CD14-positive monocyte (primary cell): ENCODE measurements around the gene SIDT1. TPM values are rescaled to one million over a fixed set of nuclear protein-coding genes. Genes with fewer than 3 reads are reported as not detected.

Source experiments
- DNase-seq, 3 donors: peaks; one replicate each; pipeline ENCODE4 v3.0.0-alpha.2; 2011 to 2022
- H2AFZ ChIP-seq: 2 replicates; pipeline ENCODE4 v1.6.0; 2012; ENCODE audit warnings: mild to moderate bottlenecking, low read depth, low read length, inconsistent platforms; ENCODE audit not compliant: insufficient read depth, poor library complexity, severe bottlenecking
- H3K27ac ChIP-seq, 2 donors: 1 replicate in 1 of 2; 2 replicates in 1 of 2; pipeline ENCODE4 v1.5.1; 2012 to 2013; ENCODE audit warnings: low read length in 2 of 2, control low read depth in 1 of 2, inconsistent platforms in 1 of 2, low read depth in 1 of 2, mild to moderate bottlenecking in 1 of 2
- H3K27me3 ChIP-seq, 2 donors: one replicate each; pipeline versions ENCODE4 v1.6.0 to v1.6.1; 2011 to 2013; ENCODE audit warnings: low read length in 2 of 2; ENCODE audit not compliant: control insufficient read depth in 2 of 2, insufficient read depth in 2 of 2
- H3K36me3 ChIP-seq, 2 donors: replicated peaks in 1 of 2; 1 replicate in 1 of 2; 2 replicates in 1 of 2; pipeline versions ENCODE4 v1.5.1 to v1.6.1; 2012 to 2013; ENCODE audit warnings: low read length in 2 of 2, control low read depth in 1 of 2, inconsistent platforms in 1 of 2, mild to moderate bottlenecking in 1 of 2; ENCODE audit not compliant: insufficient read depth in 2 of 2, control insufficient read depth in 1 of 2
- H3K4me1 ChIP-seq, 2 donors: 1 replicate in 1 of 2; 2 replicates in 1 of 2; pipeline versions ENCODE4 v1.5.1 to v1.6.1; 2012 to 2013; ENCODE audit warnings: low read length in 2 of 2, control low read depth in 1 of 2, inconsistent platforms in 1 of 2, mild to moderate bottlenecking in 1 of 2, moderate library complexity in 1 of 2; ENCODE audit not compliant: insufficient read depth in 2 of 2, control insufficient read depth in 1 of 2
- H3K4me2 ChIP-seq: replicated peaks from 2 replicates; pipeline ENCODE3; 2012; ENCODE audit warnings: low read length, moderate library complexity, mild to moderate bottlenecking; ENCODE audit not compliant: poor library complexity, severe bottlenecking; ENCODE audit errors: extremely low read depth
- H3K4me3 ChIP-seq, 3 experiments: fragments of 200-600 bp in 1 of 3; sonication (generic) in 1 of 3; replicated peaks in 1 of 3; 1 replicate in 2 of 3; 2 replicates in 1 of 3; pipeline ENCODE4 v1.5.1; 2011 to 2013; ENCODE audit warnings: low read length in 3 of 3, mild to moderate bottlenecking in 3 of 3, control low read depth in 2 of 3, low read depth in 2 of 3, inconsistent platforms in 1 of 3, moderate library complexity in 1 of 3
- H3K79me2 ChIP-seq: 2 replicates; pipeline ENCODE4 v1.6.0; 2012; ENCODE audit warnings: mild to moderate bottlenecking, control low read depth, inconsistent platforms, low read length, moderate library complexity; ENCODE audit not compliant: insufficient read depth
- H3K9ac ChIP-seq: 2 replicates; pipeline ENCODE4 v1.6.0; 2017; ENCODE audit warnings: low read length, mild to moderate bottlenecking; ENCODE audit not compliant: insufficient read depth, poor library complexity, severe bottlenecking
- H3K9me3 ChIP-seq, 2 donors: replicated peaks in 1 of 2; 1 replicate in 1 of 2; 2 replicates in 1 of 2; pipeline versions ENCODE4 v1.5.1 to v1.6.1; 2012 to 2013; ENCODE audit warnings: low read length in 2 of 2, control low read depth in 1 of 2; ENCODE audit not compliant: control insufficient read depth in 1 of 2, insufficient read depth in 1 of 2
- H4K20me1 ChIP-seq: 2 replicates; pipeline ENCODE4 v1.6.0; 2012; ENCODE audit warnings: mild to moderate bottlenecking, low read length, control low read depth, moderate library complexity; ENCODE audit not compliant: insufficient read depth
- H3K27ac Mint-ChIP-seq, 7 donors: one replicate each; pipeline ENCODE4 v1.8.0; 2020; ENCODE audit warnings: mild to moderate bottlenecking in 7 of 7, mixed read lengths in 7 of 7, moderate library complexity in 6 of 7, inconsistent platforms in 2 of 7
- H3K27me3 Mint-ChIP-seq, 3 donors: one replicate each; pipeline ENCODE4 v1.8.0; 2021 to 2022; ENCODE audit warnings: low read depth in 3 of 3, mild to moderate bottlenecking in 3 of 3, mixed read lengths in 3 of 3, moderate library complexity in 3 of 3, inconsistent platforms in 1 of 3
- H3K36me3 Mint-ChIP-seq, 2 donors: one replicate each; pipeline ENCODE4 v1.8.0; 2020; ENCODE audit warnings: mixed read lengths in 2 of 2, inconsistent platforms in 1 of 2, mild to moderate bottlenecking in 1 of 2
- H3K4me1 Mint-ChIP-seq: one replicate; pipeline ENCODE4 v1.8.0; 2020; ENCODE audit warnings: mild to moderate bottlenecking, mixed read lengths
- H3K4me3 Mint-ChIP-seq, 2 donors: one replicate each; pipeline ENCODE4 v1.8.0; 2020; ENCODE audit warnings: mild to moderate bottlenecking in 2 of 2, mixed read lengths in 2 of 2, moderate library complexity in 1 of 2
- H3K9me3 Mint-ChIP-seq, 7 donors: one replicate each; pipeline ENCODE4 v1.8.0; 2020 to 2022; ENCODE audit warnings: mixed read lengths in 7 of 7, mild to moderate bottlenecking in 6 of 7, moderate library complexity in 6 of 7, inconsistent platforms in 2 of 7
- CTCF ChIP-seq: fragments of 200-600 bp; IDR thresholded peaks from one replicate; pipeline ENCODE4 v1.8.0; 2022; ENCODE audit warnings: antibody characterized with exemption, mild to moderate bottlenecking
- WGBS: methylation state at CpG from one replicate; pipeline ENCODE4 v1.1.5; 2013; ENCODE audit warnings: missing lambda C conversion rate; ENCODE audit not compliant: insufficient coverage; 5-methylcytosine and 5-hydroxymethylcytosine counted together
- intact Hi-C, 2 donors: fragments of 100-400 bp; cut with micrococcal nuclease; formaldehyde crosslinking; loops; one replicate each; pipeline versions ENCODE4 v1.15.0 to v1.15.1; 2023
- polyA minus RNA-seq: library from RNA; depleted of rRNA, polyadenylated mRNA; stranded (reverse); fragments of >200 nt; gene quantifications from 2 replicates; pipeline ENCODE4 v1.2.3, GENCODE V29; 2012
- polyA plus RNA-seq, 3 donors: library from polyadenylated mRNA; depleted of rRNA in 1 of 3; unstranded in 2 of 3; stranded (reverse) in 1 of 3; fragments of 300-500 nt in 2 of 3; fragments of >200 nt in 1 of 3; fragmentation: Illumina TruSeq in 2 of 3; gene quantifications; 1 replicate in 2 of 3; 2 replicates in 1 of 3; pipeline ENCODE4 v1.2.3, GENCODE V29; 2012 to 2021
- total RNA-seq, 12 experiments: library from RNA in 1 of 12; stranded (reverse) in 1 of 12; fragments of 120-200 nt in 1 of 12; gene quantifications; one replicate each; pipeline ENCODE4 v1.2.4 and lab custom pipeline; 2013 to 2026; ENCODE audit warnings: mixed read lengths in 6 of 12, inconsistent platforms in 1 of 12

SIDT1 gene
- 4.8 TPM for total RNA-seq (2013)
- polyA plus RNA-seq (1 to 10 TPM; 3.2 to 7.1 (median 4.0) TPM), polyA minus RNA-seq (1.5 and 3.0 TPM in 2 replicates), total RNA-seq (lab: John Stamatoyannopoulos, UW) (0.52 to 5.2 (median 1.8) reads per million in 11 experiments)

DNA sequence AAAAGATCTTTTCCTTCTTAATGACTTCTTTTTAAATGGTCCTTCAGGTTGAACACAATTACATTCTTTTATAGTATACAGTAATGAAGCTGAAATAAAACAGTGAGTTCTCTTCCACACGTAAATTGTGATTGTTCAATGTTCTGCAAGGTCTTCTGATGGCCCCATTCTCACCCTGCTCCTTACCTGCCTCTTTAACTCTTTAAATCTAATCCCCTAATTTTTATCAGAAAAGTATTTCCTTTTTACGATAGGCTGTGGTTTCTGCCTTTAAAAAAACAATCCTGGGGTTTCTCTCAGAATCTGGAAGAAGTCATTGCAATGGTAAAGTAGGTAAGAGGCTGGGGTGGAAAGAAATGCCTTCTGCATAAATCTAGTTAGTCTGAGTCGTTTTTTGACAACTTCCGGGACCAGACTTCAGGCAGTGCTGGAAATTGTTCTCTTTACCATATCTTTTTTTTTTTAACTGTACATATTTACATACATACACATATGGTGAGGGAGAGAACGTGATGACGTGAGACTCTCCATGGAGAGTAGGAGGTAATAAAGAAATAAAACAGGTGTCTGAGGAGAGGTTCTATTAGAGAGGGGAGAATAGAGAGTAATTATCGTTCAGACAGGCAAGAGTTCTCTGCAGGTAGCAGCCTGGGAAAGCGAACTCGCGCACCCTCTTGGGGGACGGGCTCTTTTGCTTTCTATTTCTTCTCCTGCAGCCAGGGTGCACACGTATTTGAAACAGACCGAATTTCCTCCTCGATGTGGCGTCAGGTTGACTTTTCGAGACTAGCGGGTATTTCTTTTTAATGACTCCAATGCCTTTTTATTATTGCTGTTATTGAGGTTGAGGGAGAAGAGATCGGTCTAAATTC, at the start of gene SIDT1:
TSS of gene SIDT1 (plus strand) at position 730 of the 872 bp plus-strand sequence. CDS start 467 bp downstream, outside the sequence.
- Histone ChIP-seq H3K79me2 (no peaks in the 10 kb centered on the region), H2AFZ (peak within 1 kb of the TSS; percentile 96), H3K36me3 (no peaks in the 10 kb centered on the region), H3K27ac (no peak within 1 kb of the TSS), H3K4me2 (peak within 1 kb of the TSS; percentile 99), H3K27me3 (peaks cover 14 to 18% of the 10 kb centered on the region in 2 donors), H3K4me1 (peaks cover 12 to 19% of the 10 kb centered on the region in 2 donors), H3K4me3 (peak within 1 kb of the TSS; percentile 57 to 97 (median 85)), H3K9ac (peak within 1 kb of the TSS; percentile 58), H4K20me1 (no peaks in the 10 kb centered on the region), H3K9me3 (no peaks in the 10 kb centered on the region)
- intact Hi-C loops: no loop called here
- 0% methylated on average over 11 of the region's 18 CpGs for WGBS
- H3K4me3 Mint-ChIP-seq: peak within 1 kb of the TSS; percentile 99 to 100
- peak within 1 kb of the TSS; percentile 7 to 83 (median 53) for H3K27ac Mint-ChIP-seq
- H3K27me3 Mint-ChIP-seq: peaks cover 23 to 37% (median 36%) of the 10 kb centered on the region in 3 donors
- H3K36me3 Mint-ChIP-seq: peaks cover 0 to 2% of the 10 kb centered on the region in 2 donors
- DNase-seq: peak; percentile 14 to 28 (median 27)
- peaks cover 0 to 2% (median 0%) of the 10 kb centered on the region in 7 donors for H3K9me3 Mint-ChIP-seq
- H3K4me1 Mint-ChIP-seq: peaks cover 23% of the 10 kb centered on the region
- TF ChIP-seq CTCF: no peak

DNA sequence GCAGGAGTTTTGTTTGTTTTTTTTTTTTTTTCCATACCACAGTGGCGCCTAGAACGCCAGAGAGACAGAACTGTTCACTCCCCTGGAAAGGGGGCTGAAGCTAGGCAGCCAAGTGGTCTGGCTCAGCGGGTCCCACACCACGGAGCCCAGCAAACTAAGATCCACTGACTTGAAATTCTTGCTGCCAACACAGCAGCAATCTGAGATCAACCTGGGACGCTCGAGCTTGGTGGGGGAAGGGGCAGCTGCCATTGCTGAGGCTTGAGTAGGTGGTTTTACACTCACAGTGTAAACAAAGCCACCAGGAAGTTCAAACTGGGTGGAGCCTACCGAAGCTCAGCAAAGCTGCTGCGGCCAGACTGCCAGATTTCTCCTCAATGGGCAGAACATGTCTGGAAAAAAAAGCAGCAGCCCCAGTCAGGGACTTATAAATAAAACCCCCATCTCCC, 47.2 kb upstream of the SIDT1 start:
- Histone ChIP-seq H3K4me1 (no peaks in the 10 kb centered on the region), H3K27me3 (no peaks in the 10 kb centered on the region), H4K20me1 (no peaks in the 10 kb centered on the region), H3K4me3 (no peak overlapping the region), H3K79me2 (no peaks in the 10 kb centered on the region), H3K4me2 (no peak overlapping the region), H3K9me3 (no peaks in the 10 kb centered on the region), H3K36me3 (peaks cover 7 to 12% of the 10 kb centered on the region in 2 donors), H2AFZ (no peak overlapping the region), H3K27ac (no peak overlapping the region), H3K9ac (no peak overlapping the region)
- H3K4me1 Mint-ChIP-seq: no peaks in the 10 kb centered on the region
- peak overlapping the region in 1 of 7 donors; percentile 35 for H3K27ac Mint-ChIP-seq
- no peaks in the 10 kb centered on the region for H3K27me3 Mint-ChIP-seq
- no peak for TF ChIP-seq CTCF
- no peak for DNase-seq
- H3K4me3 Mint-ChIP-seq: no peak overlapping the region
- WGBS: 90% methylated on average over 7 of the region's 8 CpGs
- peaks cover 0 to 9% (median 2%) of the 10 kb centered on the region in 7 donors for H3K9me3 Mint-ChIP-seq
- peaks cover 17 to 37% of the 10 kb centered on the region in 2 donors for H3K36me3 Mint-ChIP-seq
- intact Hi-C loops: no loop called here
